GM21381 (cell line): ENCODE measurements around the gene PTPRN2.

ENCODE experiments used
- ATAC-seq: cut with Tn5 transposase; IDR thresholded peaks from one replicate; pipeline ENCODE4 v1.9.1; 2021; ENCODE audit warnings: mild to moderate bottlenecking, moderate library complexity; ENCODE audit not compliant: unreplicated experiment

PTPRN2 gene

GRCh38 chr7:157962458-157963306 lies 624.9 kb downstream of the PTPRN2 start:
- no peak for ATAC-seq

- ATAC-seq, result no peak
Measured at GRCh38 chr7:157961731-157962457, 625.7 kb downstream of the PTPRN2 start.

- ATAC-seq, result no peak
Measured at GRCh38 chr7:157955348-157955999, 632.1 kb downstream of the PTPRN2 start.

- ATAC-seq, result no peak
Measured at GRCh38 chr7:157954901-157955300, 632.7 kb downstream of the PTPRN2 start.

GRCh38 chr7:157952841-157953645 lies 634.6 kb downstream of the PTPRN2 start:
- no peak for ATAC-seq

- ATAC-seq, result no peak
Measured at GRCh38 chr7:157952050-157952667, 635.5 kb downstream of the PTPRN2 start.

GRCh38 chr7:157951300-157952049 lies 636.1 kb downstream of the PTPRN2 start:
- ATAC-seq, result no peak

GRCh38 chr7:157949711-157950110 lies 637.9 kb downstream of the PTPRN2 start:
- no peak for ATAC-seq

- no peak for ATAC-seq
Measured at GRCh38 chr7:157947504-157947903, 640.1 kb downstream of the PTPRN2 start.

- no peak for ATAC-seq
Measured at GRCh38 chr7:157946398-157947060, 641.1 kb downstream of the PTPRN2 start.

GRCh38 chr7:157945401-157945800 lies 642.2 kb downstream of the PTPRN2 start:
- no peak for ATAC-seq

GRCh38 chr7:157944734-157945291 lies 642.8 kb downstream of the PTPRN2 start:
- ATAC-seq, result no peak

- ATAC-seq, result no peak
Measured at GRCh38 chr7:157944051-157944450, 643.6 kb downstream of the PTPRN2 start.

GRCh38 chr7:157943561-157943960 lies 644.1 kb downstream of the PTPRN2 start:
- no peak for ATAC-seq

- ATAC-seq, result no peak
Measured at GRCh38 chr7:157941210-157941609, 646.4 kb downstream of the PTPRN2 start.

- no peak for ATAC-seq
Measured at GRCh38 chr7:157940497-157940896, 647.1 kb downstream of the PTPRN2 start.

- ATAC-seq, result no peak
Measured at GRCh38 chr7:157938211-157938610, 649.4 kb downstream of the PTPRN2 start.

- no peak for ATAC-seq
Measured at GRCh38 chr7:157937406-157937805, 650.2 kb downstream of the PTPRN2 start.

- ATAC-seq, result no peak
Measured at GRCh38 chr7:157936976-157937375, 650.6 kb downstream of the PTPRN2 start.
